SU-DHL-6 (cell line): ENCODE measurements around the gene PKHD1.
A peak's percentile ranks its signal among the peaks of the same experiment; 100 is the strongest.

Source experiments
- H2AFZ ChIP-seq: fragments of 200-600 bp; sonication (generic); 2 replicates; pipeline ENCODE4 v1.6.1; 2014; ENCODE audit warnings: low read depth, mild to moderate bottlenecking, moderate library complexity, mixed read lengths, antibody characterized with exemption, low read length; ENCODE audit not compliant: severe bottlenecking
- H3F3A ChIP-seq: fragments of 200-600 bp; shearing (Covaris generic); 2 replicates; pipeline ENCODE4 v1.6.0; 2016; ENCODE audit warnings: antibody characterized with exemption, mild to moderate bottlenecking; ENCODE audit not compliant: insufficient read depth
- H3K27ac ChIP-seq: fragments of 200-600 bp; sonication (generic); 2 replicates; pipeline ENCODE4 v1.5.1; 2016; ENCODE audit warnings: low read depth, mild to moderate bottlenecking, low read length, moderate library complexity, mixed read lengths
- H3K27me3 ChIP-seq: fragments of 200-600 bp; sonication (generic), shearing (Covaris generic); 2 replicates; pipeline ENCODE4 v1.6.0; 2014; ENCODE audit warnings: mild to moderate bottlenecking, low read length
- H3K36me3 ChIP-seq: fragments of 200-600 bp; sonication (generic); 2 replicates; pipeline ENCODE4 v1.6.1; 2014; ENCODE audit warnings: mild to moderate bottlenecking, low read length, mixed read lengths
- H3K4me2 ChIP-seq: fragments of 300-600, 200-600 bp; shearing (Covaris generic), sonication (generic); 2 replicates; pipeline ENCODE4 v1.6.0; 2014; ENCODE audit warnings: low read length, low read depth, mild to moderate bottlenecking; ENCODE audit not compliant: poor library complexity, severe bottlenecking
- H3K4me3 ChIP-seq: fragments of 200-600 bp; sonication (generic); 2 replicates; pipeline ENCODE4 v1.5.1; 2014; ENCODE audit warnings: antibody characterized with exemption, low read length, mild to moderate bottlenecking, mixed read lengths; ENCODE audit not compliant: insufficient read depth, poor library complexity, severe bottlenecking
- H3K79me2 ChIP-seq: fragments of 200-600 bp; sonication (generic); 2 replicates; pipeline ENCODE4 v1.6.1; 2014; ENCODE audit warnings: mild to moderate bottlenecking, low read length, moderate library complexity; ENCODE audit not compliant: insufficient read depth
- H3K9ac ChIP-seq: fragments of 200-600 bp; sonication (generic); 2 replicates; pipeline ENCODE4 v1.7.0; 2014; ENCODE audit warnings: mild to moderate bottlenecking, low read length
- H3K9me2 ChIP-seq: fragments of 200-600 bp; sonication (generic); replicated peaks from 2 replicates; pipeline ENCODE4 v1.6.1; 2014; ENCODE audit warnings: low read length; ENCODE audit not compliant: insufficient read depth
- H3K9me3 ChIP-seq: fragments of 200-600 bp; sonication (generic); 2 replicates; pipeline ENCODE4 v1.6.1; 2014; ENCODE audit warnings: low read length, mixed read lengths; ENCODE audit not compliant: insufficient read depth
- H4K20me1 ChIP-seq: fragments of 200-600 bp; sonication (generic); 2 replicates; pipeline ENCODE4 v1.6.1; 2014; ENCODE audit warnings: low read depth, mild to moderate bottlenecking, antibody characterized with exemption, low read length, moderate library complexity, mixed read lengths
- CTCF ChIP-seq: fragments of 200-600 bp; sonication (generic); IDR thresholded peaks from one replicate; pipeline ENCODE4 v1.5.1; 2017; ENCODE audit warnings: antibody characterized with exemption, mild to moderate bottlenecking, low read length, moderate library complexity; ENCODE audit not compliant: insufficient read depth, poor library complexity, severe bottlenecking
- EZH2phosphoT487 ChIP-seq: fragments of 200-600 bp; sonication (generic), shearing (Covaris generic); conservative IDR thresholded peaks from 2 replicates; pipeline ENCODE4 v1.6.1; 2018; ENCODE audit warnings: mild to moderate bottlenecking, antibody characterized with exemption, low read length, moderate library complexity, mixed read lengths

The PKHD1 gene

GRCh38 chr6:51936531-51937290, 150.7 kb downstream of the PKHD1 start:
- H3K9me2 ChIP-seq, result no peaks in the 10 kb centered on the region
- no peak overlapping the region for H3K4me2 ChIP-seq
- no peaks in the 10 kb centered on the region for H3K36me3 ChIP-seq
- H3F3A ChIP-seq, result no peaks in the 10 kb centered on the region
- H3K4me3 ChIP-seq, result no peak overlapping the region
- no peaks in the 10 kb centered on the region for H3K79me2 ChIP-seq
- TF ChIP-seq CTCF (no peak), EZH2phosphoT487 (no peak)
- no peak overlapping the region for H3K9ac ChIP-seq
- H3K9me3 ChIP-seq, result no peaks in the 10 kb centered on the region
- H3K27me3 ChIP-seq, result no peaks in the 10 kb centered on the region
- no peak overlapping the region for H3K27ac ChIP-seq
- H2AFZ ChIP-seq, result no peak overlapping the region
- no peaks in the 10 kb centered on the region for H4K20me1 ChIP-seq

- Histone ChIP-seq H3F3A (no peaks in the 10 kb centered on the region), H3K27me3 (no peaks in the 10 kb centered on the region), H4K20me1 (no peaks in the 10 kb centered on the region), H3K9ac (no peak overlapping the region), H3K9me2 (no peaks in the 10 kb centered on the region), H3K9me3 (no peaks in the 10 kb centered on the region), H3K36me3 (no peaks in the 10 kb centered on the region), H3K4me3 (no peak overlapping the region), H3K79me2 (no peaks in the 10 kb centered on the region), H3K4me2 (no peak overlapping the region), H3K27ac (no peak overlapping the region), H2AFZ (no peak overlapping the region)
- no peak for TF ChIP-seq EZH2phosphoT487
- peak; percentile 47 for TF ChIP-seq CTCF
Observed at GRCh38 chr6:51934098-51934497, 153.3 kb downstream of the PKHD1 start.

DNA sequence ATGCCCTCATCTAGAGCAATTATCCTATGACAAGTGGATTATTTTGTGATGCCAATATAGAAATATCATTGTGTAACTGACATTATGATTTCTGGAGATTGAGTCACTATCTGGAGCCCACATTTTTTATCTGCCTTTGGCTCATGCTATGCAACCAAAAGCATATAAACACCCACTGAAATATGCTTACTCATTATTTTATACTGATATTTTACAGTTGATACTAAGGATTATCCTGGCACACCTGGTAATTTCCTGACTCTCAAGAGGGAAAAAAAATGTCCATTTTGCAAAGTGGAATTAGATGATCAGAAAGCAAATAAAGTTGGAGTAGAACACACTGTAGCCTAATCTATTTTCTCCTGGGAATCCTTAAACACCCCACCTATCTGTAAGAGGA, 154.5 kb downstream of the PKHD1 start:
- Histone ChIP-seq H3K9ac (no peak overlapping the region), H3K9me2 (no peaks in the 10 kb centered on the region), H3F3A (no peaks in the 10 kb centered on the region), H3K79me2 (no peaks in the 10 kb centered on the region), H3K4me2 (no peak overlapping the region), H4K20me1 (no peaks in the 10 kb centered on the region), H2AFZ (no peak overlapping the region), H3K27me3 (no peaks in the 10 kb centered on the region), H3K4me3 (no peak overlapping the region), H3K36me3 (no peaks in the 10 kb centered on the region), H3K27ac (no peak overlapping the region), H3K9me3 (no peaks in the 10 kb centered on the region)
- TF ChIP-seq CTCF, result no peak
- no peak for TF ChIP-seq EZH2phosphoT487
